Activated CD8-positive, alpha-beta T cell treated with anti-CD3 and anti-CD28 coated beads, Interleukin-2, amount 10 ng/mL, durations not matched to agents 7 days and 5 days (primary cell): ENCODE results near the gene TLR8. TPM values are rescaled to one million over a fixed set of nuclear protein-coding genes. Genes with fewer than 3 reads are reported as not detected.
"Not testable (repeated sequence)": the region's sequence is repeated elsewhere in the genome, so short reads cannot be mapped to it uniquely, and the experiment has no call there.

Experiments used
- ATAC-seq: fragments of 150-1000 bp; cut with Tn5 transposase; one replicate; pipeline ENCODE4 v1.10.0; 2021; ENCODE audit warnings: moderate library complexity
- CTCF ChIA-PET: fragments of 350-600 bp; sonication (Branson Sonifier 250); formaldehyde crosslinking; loops from one replicate; lab custom pipeline; 2021; ENCODE audit warnings: antibody characterized with exemption; lab: Charles Lee
- POLR2A ChIA-PET: fragments of 350-600 bp; sonication (Branson Sonifier 250); formaldehyde crosslinking; loops from one replicate; lab custom pipeline; 2021; ENCODE audit warnings: antibody characterized with exemption; lab: Charles Lee
- DNase-seq: peaks from one replicate; pipeline ENCODE4 v3.0.0-alpha.2; 2020
- H3K27ac Mint-ChIP-seq: one replicate; pipeline ENCODE4 v1.8.0; 2021; ENCODE audit warnings: mild to moderate bottlenecking, mixed read lengths
- H3K27me3 Mint-ChIP-seq: one replicate; pipeline ENCODE4 v1.8.0; 2021; ENCODE audit warnings: low read depth, mixed read lengths
- H3K36me3 Mint-ChIP-seq: one replicate; pipeline ENCODE4 v1.8.0; 2021; ENCODE audit warnings: low read depth, mixed read lengths
- H3K4me1 Mint-ChIP-seq: one replicate; pipeline ENCODE4 v1.8.0; 2021; ENCODE audit warnings: low read depth, mixed read lengths
- H3K4me3 Mint-ChIP-seq: one replicate; pipeline ENCODE4 v1.8.0; 2021; ENCODE audit warnings: mild to moderate bottlenecking, mixed read lengths
- H3K9me3 Mint-ChIP-seq: one replicate; pipeline ENCODE4 v1.8.0; 2022; ENCODE audit warnings: mixed read lengths; ENCODE audit not compliant: insufficient read depth
- total RNA-seq, 2 experiments: library from RNA; stranded (reverse); gene quantifications; one replicate each; pipeline ENCODE4 v1.2.3, GENCODE V29; 2021

TLR8 gene
- total RNA-seq, 2 experiments from 2014 or later = not detected

DNA sequence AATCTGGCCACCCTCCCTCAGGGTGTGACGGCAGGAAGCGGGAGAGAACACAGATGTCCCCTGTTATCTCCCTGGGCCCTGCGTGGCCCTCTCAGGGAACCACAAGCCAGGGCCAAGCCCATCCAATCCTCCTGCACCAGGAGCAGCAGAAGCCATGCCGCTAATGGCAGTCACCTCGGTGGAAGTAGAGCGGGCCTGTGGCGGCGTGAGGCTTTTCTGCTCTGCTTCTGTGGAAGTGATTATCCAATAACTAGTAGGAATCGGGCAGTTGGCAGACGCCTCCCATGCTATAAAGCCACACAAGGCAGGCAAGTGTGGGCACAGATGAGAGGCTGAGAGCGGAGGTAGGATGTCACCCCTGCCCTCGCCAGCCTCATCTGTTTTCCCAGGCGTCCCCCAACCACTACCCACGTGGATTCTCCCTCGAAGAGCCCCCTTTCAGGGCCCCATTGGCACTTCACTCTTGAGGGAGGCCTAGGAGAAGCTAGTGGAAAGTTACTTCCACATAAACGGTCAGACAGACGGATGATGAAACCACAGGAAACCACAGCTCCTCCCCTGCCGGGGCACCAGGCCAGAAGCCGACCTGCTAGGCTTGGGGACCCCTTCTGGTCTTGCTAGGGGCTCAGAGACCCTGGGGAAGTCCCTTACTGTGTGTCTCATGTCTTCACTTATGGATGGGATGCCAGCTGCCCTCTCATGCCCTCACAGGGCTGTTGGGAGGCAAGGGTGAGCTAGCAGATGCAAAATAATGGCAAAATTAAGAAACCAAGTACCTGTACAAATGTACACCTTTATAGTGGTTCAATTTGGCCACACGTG, 49.7 kb downstream of the TLR8 start:
- CTCF ChIA-PET = interaction anchor here (0.8 to 15.9 kb wide), 5 partner anchors 9 to 532 kb away, joined by 3 to 406 read pairs (median 3); partner anchors contain the start of gene TMSB4X
- H3K27ac Mint-ChIP-seq = peak overlapping the region; percentile 98
- H3K36me3 Mint-ChIP-seq = peaks cover 6% of the 10 kb centered on the region

DNA sequence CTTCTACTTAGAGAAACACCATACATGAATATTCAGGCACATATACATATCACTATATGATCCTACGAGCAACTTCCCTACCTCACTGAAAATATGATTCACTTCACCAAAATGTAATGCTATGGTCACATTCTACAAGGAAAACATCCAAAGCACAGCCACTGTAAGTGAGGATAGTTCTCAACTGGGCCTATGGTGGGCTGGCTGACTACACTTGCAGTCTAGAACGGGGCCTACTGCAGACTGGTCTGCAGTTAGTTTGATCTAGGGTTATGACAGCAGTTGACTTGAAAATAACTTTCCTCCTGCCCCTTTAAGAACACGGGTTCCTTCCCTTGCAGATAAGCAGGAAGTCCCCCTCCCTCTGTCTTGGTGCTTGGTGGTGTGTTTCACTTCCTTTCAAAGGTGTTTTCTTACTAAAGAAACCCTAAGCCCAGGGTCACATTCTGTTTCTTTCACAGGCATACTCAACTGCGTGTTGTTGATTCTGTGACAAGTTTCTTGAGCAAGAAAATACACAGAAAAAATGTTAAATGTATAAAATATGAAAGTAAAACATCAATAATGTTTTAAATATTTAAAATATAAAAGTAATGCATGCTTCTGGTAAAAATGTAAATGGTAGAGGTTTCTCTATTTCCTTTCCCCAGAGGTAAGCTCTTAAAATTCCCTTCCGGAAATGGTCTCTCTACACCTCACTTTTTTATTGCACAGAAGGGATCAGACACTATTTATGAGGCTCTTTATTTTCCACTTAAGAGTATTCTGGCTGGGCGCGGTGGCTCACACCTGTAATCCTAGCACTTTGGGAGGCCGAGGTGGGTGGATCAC, 50.5 kb downstream of the TLR8 start:
- peaks cover 70% of the 10 kb centered on the region for H3K4me1 Mint-ChIP-seq
- DNase-seq (peak; percentile 78), ATAC-seq (peak; percentile 72)
- CTCF ChIA-PET = interaction anchor here (1.0 to 15.9 kb wide), 5 partner anchors 10 to 531 kb away, joined by 3 to 406 read pairs (median 11); partner anchors contain the start of gene TMSB4X
- H3K27ac Mint-ChIP-seq = peak overlapping the region; percentile 98
- H3K4me3 Mint-ChIP-seq = peak overlapping the region; percentile 82
- POLR2A ChIA-PET = interaction anchor here (0.7 to 17.8 kb wide), 13 partner anchors 9 to 135 kb away, joined by 3 to 1048 read pairs (median 4); partner anchors contain the start of gene TMSB4X
- peaks cover 8% of the 10 kb centered on the region for H3K36me3 Mint-ChIP-seq
- no peaks in the 10 kb centered on the region for H3K9me3 Mint-ChIP-seq
- H3K27me3 Mint-ChIP-seq = no peaks in the 10 kb centered on the region

More for the DNA sequence above, 49.7 kb downstream of the TLR8 start:
- peaks cover 64% of the 10 kb centered on the region for H3K4me1 Mint-ChIP-seq
- no peaks in the 10 kb centered on the region for H3K27me3 Mint-ChIP-seq
- POLR2A ChIA-PET = interaction anchor here (0.7 to 17.8 kb wide), 13 partner anchors 9 to 135 kb away, joined by 3 to 1048 read pairs (median 4); partner anchors contain the start of gene TMSB4X
- H3K4me3 Mint-ChIP-seq = peak overlapping the region; percentile 82
- H3K9me3 Mint-ChIP-seq = no peaks in the 10 kb centered on the region
- ATAC-seq = peak; percentile 45
- peak; percentile 76 for DNase-seq

DNA sequence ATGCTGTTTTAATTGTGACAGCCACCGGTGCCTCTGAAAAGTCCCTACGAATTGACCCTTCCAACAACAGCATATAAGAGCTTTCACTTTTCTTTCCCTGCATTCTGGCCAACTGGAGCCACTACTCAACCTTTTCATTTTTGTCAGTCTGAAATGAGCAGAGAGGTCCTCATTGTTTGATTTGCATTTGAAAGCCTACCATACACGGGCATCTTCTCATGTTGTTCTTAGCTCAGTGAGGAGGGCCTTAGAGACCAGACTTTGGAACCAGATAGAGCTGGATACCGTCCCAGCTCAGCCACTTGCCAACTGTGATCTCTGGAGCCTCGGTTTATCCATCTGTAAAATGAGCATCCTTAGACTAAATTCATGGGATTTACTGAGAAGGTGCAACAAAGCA, 51.6 kb downstream of the TLR8 start:
- Mint-ChIP-seq H3K36me3 (peaks cover 8% of the 10 kb centered on the region), H3K4me1 (peaks cover 68% of the 10 kb centered on the region), H3K9me3 (no peaks in the 10 kb centered on the region), H3K4me3 (peak overlapping the region; percentile 77), H3K27me3 (no peaks in the 10 kb centered on the region), H3K27ac (peak overlapping the region; percentile 89)
- ATAC-seq (no peak), DNase-seq (no peak)
- CTCF ChIA-PET = interaction anchor here (0.7 to 15.9 kb wide), 3 partner anchors 11 to 44 kb away, joined by 4 to 406 read pairs (median 11); partner anchors contain the start of gene TMSB4X
- POLR2A ChIA-PET = interaction anchor here (0.5 to 17.8 kb wide), 10 partner anchors 8 to 133 kb away, joined by 3 to 1048 read pairs (median 10); partner anchors contain the start of gene TMSB4X

DNA sequence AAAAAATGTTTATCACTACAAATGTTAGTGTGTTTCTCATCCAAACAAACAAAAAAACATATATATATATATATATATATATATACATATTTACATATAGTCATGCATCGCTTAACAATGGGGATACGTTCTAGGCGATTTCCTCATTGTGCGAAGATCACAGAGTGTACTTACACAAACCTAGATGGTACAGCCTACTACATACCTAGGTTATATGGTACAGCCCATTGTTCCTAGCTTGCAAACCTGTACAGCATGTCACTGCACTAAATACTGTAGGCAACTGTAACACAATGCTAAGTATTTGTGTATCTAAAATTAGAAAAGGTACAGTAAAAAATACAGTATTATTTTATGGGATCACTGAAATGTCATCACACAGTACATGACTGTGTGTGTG, 52.0 kb downstream of the TLR8 start:
- DNase-seq (no peak), ATAC-seq (no peak)
- Mint-ChIP-seq H3K4me1 (peaks cover 64% of the 10 kb centered on the region), H3K9me3 (no peaks in the 10 kb centered on the region), H3K27me3 (no peaks in the 10 kb centered on the region), H3K36me3 (peaks cover 8% of the 10 kb centered on the region), H3K4me3 (peak overlapping the region; percentile 77), H3K27ac (peak overlapping the region; percentile 89)
- ChIA-PET POLR2A (interaction anchor here (0.5 to 17.8 kb wide), 8 partner anchors 8 to 133 kb away, joined by 3 to 1048 read pairs (median 10); partner anchors contain the start of gene TMSB4X), CTCF (interaction anchor here (1.8 to 15.9 kb wide), 2 partner anchors 12 to 17 kb away, joined by 11 to 406 read pairs; partner anchors contain the start of gene TMSB4X)

DNA sequence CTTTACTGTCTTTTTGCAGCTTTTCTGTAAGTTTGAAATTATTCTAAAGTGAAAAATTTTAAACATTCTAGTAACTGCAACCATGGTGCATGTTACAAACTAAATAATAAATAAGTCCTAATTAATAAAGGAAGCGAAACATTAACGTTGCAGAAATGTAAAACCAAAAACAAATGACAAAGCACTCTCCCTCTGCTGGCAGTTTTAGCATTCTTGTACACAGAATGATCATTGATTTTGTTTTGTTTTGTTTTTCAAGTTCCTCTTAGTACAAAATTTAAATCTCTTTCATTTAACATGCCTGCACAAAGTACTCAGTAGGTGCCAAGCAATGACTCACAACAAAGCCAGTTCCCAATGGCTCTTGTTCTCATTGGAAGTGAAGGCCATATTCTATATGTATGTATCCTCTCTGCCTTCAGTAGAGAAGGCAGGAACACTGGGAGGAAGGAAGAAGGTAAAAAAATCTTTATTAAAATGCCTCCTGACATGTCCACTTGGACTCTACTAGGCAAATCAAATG, 54.8 kb downstream of the TLR8 start:
- Mint-ChIP-seq H3K4me1 (peaks cover 56% of the 10 kb centered on the region), H3K4me3 (peak overlapping the region; percentile 40), H3K27ac (peak overlapping the region; percentile 77), H3K9me3 (no peaks in the 10 kb centered on the region), H3K36me3 (peaks cover 10% of the 10 kb centered on the region), H3K27me3 (no peaks in the 10 kb centered on the region)
- ChIA-PET POLR2A (interaction anchor here (1.0 to 17.8 kb wide), 2 partner anchors 10 to 13 kb away, joined by 4 to 1048 read pairs; partner anchors contain the start of gene TMSB4X), CTCF (interaction anchor here (0.8 kb wide), 1 partner anchor 10 kb away, joined by 3 read pairs; no protein-coding TSS in a partner anchor)
- no peak for DNase-seq
- no peak for ATAC-seq

DNA sequence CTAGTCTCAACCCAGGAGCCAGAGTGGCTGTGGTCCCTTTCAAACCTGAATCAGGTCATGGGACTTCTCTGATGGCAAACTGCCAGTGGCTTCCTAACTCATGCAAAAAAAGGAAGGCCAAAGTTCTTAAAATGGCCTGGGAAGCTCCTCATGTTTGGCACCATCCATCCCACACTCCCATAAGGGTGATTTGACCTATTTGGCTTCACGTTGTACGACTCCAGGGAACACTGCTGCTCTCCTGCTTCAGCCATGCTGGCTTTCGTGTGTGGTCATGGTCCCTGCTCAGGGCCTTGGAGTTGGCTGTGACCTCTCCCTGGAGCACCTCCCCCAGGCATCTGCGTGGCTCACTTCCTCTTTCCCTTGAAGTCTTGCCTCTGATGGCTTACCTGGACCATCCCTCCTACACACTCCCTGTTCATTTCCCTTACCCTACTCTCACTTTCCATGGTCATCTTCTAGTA, 55.7 kb downstream of the TLR8 start:
- no peaks in the 10 kb centered on the region for H3K9me3 Mint-ChIP-seq
- H3K27ac Mint-ChIP-seq = peak overlapping the region; percentile 77
- H3K4me3 Mint-ChIP-seq = no peak overlapping the region
- POLR2A ChIA-PET = interaction anchor here (17.8 kb wide), 1 partner anchor 12 kb away, joined by 1048 read pairs; the partner anchor contains the start of gene TMSB4X
- CTCF ChIA-PET = no interaction called here
- no peak for ATAC-seq
- peaks cover 15% of the 10 kb centered on the region for H3K36me3 Mint-ChIP-seq
- DNase-seq = no peak
- H3K4me1 Mint-ChIP-seq = peaks cover 57% of the 10 kb centered on the region
- H3K27me3 Mint-ChIP-seq = no peaks in the 10 kb centered on the region

DNA sequence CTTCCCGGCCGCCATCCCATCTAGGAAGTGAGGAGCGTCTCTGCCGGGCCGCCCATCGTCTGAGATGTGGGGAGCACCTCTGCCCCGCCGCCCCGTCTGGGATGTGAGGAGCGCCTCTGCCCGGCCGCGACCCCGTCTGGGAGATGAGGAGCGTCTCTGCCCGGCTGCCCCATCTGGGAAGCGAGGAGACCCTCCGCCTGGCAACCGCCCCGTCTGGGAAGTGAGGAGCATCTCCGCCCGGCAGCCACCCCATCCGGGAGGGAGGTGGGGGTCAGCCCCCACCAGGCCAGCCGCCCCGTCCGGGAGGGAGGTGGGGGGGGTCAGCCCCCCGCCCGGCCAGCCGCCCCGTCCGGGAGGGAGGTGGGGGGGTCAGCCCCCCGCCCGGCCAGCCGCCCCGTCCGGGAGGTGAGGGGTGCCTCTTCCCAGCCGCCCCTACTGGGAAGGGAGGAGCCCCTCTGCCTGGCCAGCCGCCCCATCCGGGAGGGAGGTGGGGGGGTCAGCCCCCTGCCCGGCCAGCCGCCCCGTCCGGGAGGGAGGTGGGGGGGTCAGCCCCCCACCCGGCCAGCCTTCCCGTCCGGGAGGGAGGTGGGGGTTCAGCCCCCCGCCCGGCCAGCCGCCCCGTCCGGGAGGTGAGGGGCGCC, 56.9 kb downstream of the TLR8 start:
- DNase-seq, H3K27me3 Mint-ChIP-seq, CTCF ChIA-PET, H3K9me3 Mint-ChIP-seq, POLR2A ChIA-PET, H3K27ac Mint-ChIP-seq, H3K4me3 Mint-ChIP-seq, ATAC-seq: not testable (repeated sequence)
- Mint-ChIP-seq H3K4me1 (peaks cover 60% of the 10 kb centered on the region), H3K36me3 (peaks cover 18% of the 10 kb centered on the region)

DNA sequence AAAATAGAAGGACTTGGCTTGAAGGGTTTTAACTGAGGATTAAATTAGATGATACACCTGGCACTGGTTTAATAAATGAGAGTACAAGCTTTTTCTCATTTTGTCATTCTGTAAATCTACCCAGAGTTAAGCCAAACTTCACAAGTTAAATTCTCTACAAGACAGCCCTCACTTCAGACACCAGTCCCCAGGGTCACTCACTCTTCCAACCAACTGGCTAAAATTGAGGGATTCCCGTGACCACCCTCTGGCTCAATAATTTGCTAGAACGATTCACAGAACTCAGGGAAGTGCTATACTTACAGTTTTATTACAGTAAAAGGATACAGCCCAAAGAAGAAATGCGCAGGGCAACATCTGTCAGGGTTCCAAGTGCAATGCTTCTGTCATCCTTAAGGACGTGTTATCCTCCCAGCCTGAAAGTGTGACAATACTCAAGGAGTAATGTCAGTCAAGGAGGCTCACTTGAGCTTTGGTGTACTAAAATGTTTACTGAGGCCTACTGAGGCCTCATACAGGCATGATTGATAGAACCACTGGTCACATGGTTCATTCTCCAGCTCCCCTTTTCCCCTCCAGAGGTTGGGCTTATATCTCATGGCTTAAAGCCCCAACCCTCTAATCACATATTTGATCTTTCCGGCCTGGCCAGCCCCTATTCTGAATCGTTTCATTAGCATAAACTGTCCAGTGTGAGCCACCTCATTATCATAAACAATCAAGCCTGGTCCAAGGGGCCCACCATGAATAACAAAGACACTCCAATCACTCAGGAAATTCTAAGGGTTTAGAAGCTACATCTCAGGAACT, 58.9 kb downstream of the TLR8 start:
- no peak for DNase-seq
- ChIA-PET CTCF (interaction anchor here (1.0 to 22.7 kb wide), 2 partner anchors 13 to 116 kb away, joined by 3 to 406 read pairs; no protein-coding TSS in a partner anchor), POLR2A (interaction anchor here (0.6 to 1.3 kb wide), 6 partner anchors 9 to 41 kb away, joined by 3 to 5 read pairs (median 4); partner anchors contain the start of gene TMSB4X)
- Mint-ChIP-seq H3K4me3 (no peak overlapping the region), H3K36me3 (peaks cover 19% of the 10 kb centered on the region), H3K4me1 (peaks cover 63% of the 10 kb centered on the region), H3K27ac (no peak overlapping the region), H3K27me3 (no peaks in the 10 kb centered on the region), H3K9me3 (no peaks in the 10 kb centered on the region)
- ATAC-seq = no peak

DNA sequence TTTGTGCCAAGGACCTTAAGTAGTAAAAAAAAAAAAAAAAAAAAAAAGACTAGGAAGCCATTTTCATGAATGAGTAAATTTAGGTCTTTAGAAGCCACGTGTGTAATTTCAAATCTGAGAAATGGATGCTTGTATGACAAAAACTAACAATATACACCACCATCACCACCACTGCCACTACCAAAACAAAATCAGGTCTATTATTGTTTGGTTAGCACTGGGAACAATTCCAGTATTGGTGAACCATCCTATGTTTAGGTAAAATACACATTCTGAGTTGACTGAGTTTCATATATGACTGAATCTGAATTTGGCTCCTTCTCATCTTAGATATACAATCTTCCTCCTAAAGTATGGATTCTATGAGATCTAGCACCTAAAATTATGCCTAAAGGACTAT, 59.7 kb downstream of the TLR8 start:
- ATAC-seq (no peak), DNase-seq (no peak)
- ChIA-PET CTCF (interaction anchor here (0.7 to 22.7 kb wide), 2 partner anchors 14 to 20 kb away, joined by 4 to 406 read pairs; no protein-coding TSS in a partner anchor), POLR2A (interaction anchor here (0.6 to 16.3 kb wide), 3 partner anchors 9 to 15 kb away, joined by 5 to 1048 read pairs (median 5); partner anchors contain the start of gene TMSB4X)
- H3K4me1 Mint-ChIP-seq = peaks cover 63% of the 10 kb centered on the region
- H3K27ac Mint-ChIP-seq = peak overlapping the region; percentile 68
- no peaks in the 10 kb centered on the region for H3K9me3 Mint-ChIP-seq
- no peak overlapping the region for H3K4me3 Mint-ChIP-seq
- H3K27me3 Mint-ChIP-seq = no peaks in the 10 kb centered on the region
- peaks cover 19% of the 10 kb centered on the region for H3K36me3 Mint-ChIP-seq
